Small intestine (tissue), 7 donors: ENCODE results near the gene IREB2. TPM values are rescaled to one million over a fixed set of nuclear protein-coding genes. Genes with fewer than 3 reads are reported as not detected.

Experiments
- DNase-seq, 2 donors: peaks; one replicate each; pipeline versions ENCODE4 v3.0.0 to v3.0.0-alpha.2; 2013
- FAIRE-seq: peaks from 2 replicates; lab custom pipeline; 2012; peaks lifted over from hg19 to GRCh38; lab: Jason Lieb, UNC
- H3K27ac ChIP-seq, 3 donors: one replicate each; pipeline ENCODE4 v1.5.1; 2013; ENCODE audit warnings: low read length in 2 of 3, mild to moderate bottlenecking in 2 of 3, control low read depth in 1 of 3, inconsistent platforms in 1 of 3, low read depth in 1 of 3, moderate library complexity in 1 of 3
- H3K27me3 ChIP-seq, 3 donors: one replicate each; pipeline ENCODE4 v1.6.1; 2013; ENCODE audit warnings: low read length in 3 of 3, inconsistent platforms in 1 of 3; ENCODE audit not compliant: control insufficient read depth in 3 of 3, insufficient read depth in 3 of 3
- H3K36me3 ChIP-seq, 3 donors: one replicate each; pipeline ENCODE4 v1.6.1; 2013; ENCODE audit warnings: low read length in 3 of 3, inconsistent platforms in 1 of 3, low read depth in 1 of 3, mild to moderate bottlenecking in 1 of 3, moderate library complexity in 1 of 3; ENCODE audit not compliant: control insufficient read depth in 3 of 3, insufficient read depth in 2 of 3
- H3K4me1 ChIP-seq, 3 donors: one replicate each; pipeline ENCODE4 v1.6.1; 2013; ENCODE audit warnings: low read length in 2 of 3, inconsistent platforms in 1 of 3, low read depth in 1 of 3, mild to moderate bottlenecking in 1 of 3, moderate library complexity in 1 of 3; ENCODE audit not compliant: control insufficient read depth in 3 of 3, insufficient read depth in 2 of 3
- H3K4me3 ChIP-seq, 3 donors: one replicate each; pipeline ENCODE4 v1.5.1; 2013; ENCODE audit warnings: low read length in 3 of 3, control low read depth in 1 of 3, inconsistent platforms in 1 of 3, low read depth in 1 of 3, mild to moderate bottlenecking in 1 of 3, moderate library complexity in 1 of 3
- H3K9me3 ChIP-seq, 2 donors: one replicate each; pipeline ENCODE4 v1.6.1; 2013; ENCODE audit warnings: low read depth in 1 of 2, low read length in 1 of 2; ENCODE audit not compliant: control insufficient read depth in 2 of 2, insufficient read depth in 1 of 2
- WGBS, 3 donors: extraction: QIAGEN DNeasy Blood & Tissue Kit; methylation state at CpG; one replicate each; pipeline ENCODE4 v1.1.7; 2013; 5-methylcytosine and 5-hydroxymethylcytosine counted together
- polyA plus RNA-seq, 4 donors: library from polyadenylated mRNA; stranded (reverse) in 3 of 4; unstranded in 1 of 4; fragments of 200-250 nt in 3 of 4; fragments of 120-200 nt in 1 of 4; gene quantifications; one replicate each; pipeline versions ENCODE4 v1.2.1 to v1.2.3, GENCODE V29; 2013
- donor health status: healthy with polysubstance abuse.
- donor health status: control.
- donor health status: control.
- donor health status: Bipolar disorder and iron deficiency.
- donor health status: healthy.

The IREB2 gene
- polyA plus RNA-seq, 4 donors = 12.4 to 63.6 (median 15.3) TPM

DNA sequence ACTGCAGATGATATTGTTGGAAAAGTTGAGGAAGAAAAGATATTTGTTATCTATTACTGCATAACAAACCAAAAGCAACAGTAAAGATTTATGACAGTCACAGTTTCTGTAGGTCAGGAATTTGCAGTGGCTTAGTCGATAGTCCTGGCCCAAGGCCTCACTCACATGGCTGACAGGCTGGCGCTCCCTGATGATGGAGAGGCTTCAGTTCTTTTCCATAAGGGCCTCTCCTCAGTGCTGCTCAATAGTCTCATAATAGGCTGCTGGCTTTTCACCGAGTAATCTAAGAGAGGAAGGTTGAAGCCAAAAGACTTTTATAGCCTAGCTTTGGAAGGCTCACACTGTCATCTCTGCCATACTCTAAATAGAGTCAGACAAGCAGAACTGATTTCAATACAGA is 17.7 kb downstream of the IREB2 start:
- Histone ChIP-seq H3K36me3 (peaks cover 0 to 9% (median 0%) of the 10 kb centered on the region in 3 donors), H3K4me1 (peaks cover 3 to 16% (median 13%) of the 10 kb centered on the region in 3 donors), H3K27me3 (no peaks in the 10 kb centered on the region), H3K4me3 (no peak overlapping the region), H3K27ac (peak overlapping the region in 2 of 3 donors; percentile 48 to 58), H3K9me3 (no peaks in the 10 kb centered on the region)
- DNase-seq (peak in 1 of 2 donors; percentile 52), FAIRE-seq (no peak)
- WGBS, 3 donors = 41 to 54% (median 46%) methylated on average over 3 of the region's 3 CpGs

DNA sequence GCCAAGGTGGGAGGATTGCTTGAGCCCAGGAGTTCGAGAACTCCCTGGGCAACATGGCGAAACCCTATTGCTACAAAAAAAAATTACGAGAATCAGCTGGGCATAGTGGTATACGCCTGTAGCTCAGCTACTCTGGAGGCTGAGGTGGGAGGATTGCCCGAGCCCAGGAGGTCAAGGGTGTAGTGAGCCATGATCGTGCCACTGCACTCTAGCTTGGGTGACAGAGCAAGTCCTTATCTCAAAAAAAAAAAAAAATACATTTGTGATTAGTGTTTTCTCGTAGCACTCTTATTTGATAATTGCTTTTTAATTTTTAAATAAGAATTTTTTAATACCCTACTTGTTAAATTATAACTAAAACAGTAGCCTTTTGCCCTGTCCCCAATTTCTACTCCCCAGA is 18.4 kb downstream of the IREB2 start:
- WGBS, 3 donors = 78 to 81% (median 80%) methylated on average over 7 of the region's 7 CpGs
- FAIRE-seq = no peak
- peaks cover 3 to 16% (median 13%) of the 10 kb centered on the region in 3 donors for H3K4me1 ChIP-seq
- peaks cover 0 to 6% (median 2%) of the 10 kb centered on the region in 3 donors for H3K36me3 ChIP-seq
- no peak overlapping the region for H3K4me3 ChIP-seq
- H3K27me3 ChIP-seq = no peaks in the 10 kb centered on the region
- H3K9me3 ChIP-seq = no peaks in the 10 kb centered on the region
- peak overlapping the region in 1 of 3 donors; percentile 58 for H3K27ac ChIP-seq
- DNase-seq = no peak

DNA sequence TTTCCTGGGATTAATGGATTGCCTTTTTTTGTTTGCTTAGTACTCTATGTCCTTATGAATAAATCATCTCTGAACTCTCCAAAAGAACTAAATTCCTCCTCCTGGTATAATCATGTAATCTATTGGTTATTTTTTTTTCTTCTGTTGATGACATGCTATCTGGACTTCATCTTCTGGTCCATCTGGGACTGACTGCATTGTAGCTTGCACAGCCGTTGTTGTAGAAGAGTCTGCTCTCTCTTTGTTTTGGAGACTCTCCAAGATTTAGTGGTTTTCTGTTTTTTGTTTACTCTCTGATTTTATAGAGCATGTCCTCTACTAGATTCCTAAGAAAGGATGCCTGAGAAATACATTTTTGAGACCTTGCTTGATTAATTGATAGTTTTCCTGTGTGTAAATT is 19.1 kb downstream of the IREB2 start:
- no peak for FAIRE-seq
- H3K4me1 ChIP-seq = peaks cover 2 to 16% (median 13%) of the 10 kb centered on the region in 3 donors

DNA sequence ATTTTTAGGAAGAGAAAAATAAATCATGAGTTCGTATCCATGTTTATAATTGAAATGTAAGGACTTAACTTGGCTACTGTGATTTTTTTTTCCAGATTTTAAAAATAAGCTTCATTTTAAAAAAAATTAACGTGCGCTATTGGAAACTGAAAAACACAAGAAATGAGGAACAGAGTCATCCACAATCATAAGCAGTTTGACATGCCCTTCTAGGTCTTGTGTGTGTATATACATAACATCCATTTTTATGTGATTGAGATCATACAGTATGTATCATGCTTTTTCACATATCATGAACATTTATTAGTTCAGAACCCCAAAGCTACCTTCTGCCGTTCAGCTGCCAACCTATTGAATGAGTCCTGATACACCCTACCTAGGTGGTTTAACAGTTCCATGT is 22.7 kb downstream of the IREB2 start:
- no peak overlapping the region for H3K4me3 ChIP-seq
- DNase-seq = no peak
- FAIRE-seq = no peak
- H3K27me3 ChIP-seq = no peaks in the 10 kb centered on the region
- H3K27ac ChIP-seq = no peak overlapping the region
- H3K9me3 ChIP-seq = no peaks in the 10 kb centered on the region
- peaks cover 4 to 14% (median 12%) of the 10 kb centered on the region in 3 donors for H3K36me3 ChIP-seq
- 80 to 88% (median 85%) methylated on average over 4 of the region's 4 CpGs for WGBS, 3 donors
- peaks cover 0 to 7% (median 6%) of the 10 kb centered on the region in 3 donors for H3K4me1 ChIP-seq

More for the DNA sequence above, 19.1 kb downstream of the IREB2 start:
- Histone ChIP-seq H3K27ac (no peak overlapping the region), H3K4me3 (no peak overlapping the region), H3K27me3 (no peaks in the 10 kb centered on the region), H3K9me3 (no peaks in the 10 kb centered on the region), H3K36me3 (peaks cover 0 to 3% (median 2%) of the 10 kb centered on the region in 3 donors)
- 4 to 10% (median 6%) methylated on average over 1 of the region's 1 CpG for whole genome bisulfite sequencing, 3 donors
- no peak for DNase-seq

DNA sequence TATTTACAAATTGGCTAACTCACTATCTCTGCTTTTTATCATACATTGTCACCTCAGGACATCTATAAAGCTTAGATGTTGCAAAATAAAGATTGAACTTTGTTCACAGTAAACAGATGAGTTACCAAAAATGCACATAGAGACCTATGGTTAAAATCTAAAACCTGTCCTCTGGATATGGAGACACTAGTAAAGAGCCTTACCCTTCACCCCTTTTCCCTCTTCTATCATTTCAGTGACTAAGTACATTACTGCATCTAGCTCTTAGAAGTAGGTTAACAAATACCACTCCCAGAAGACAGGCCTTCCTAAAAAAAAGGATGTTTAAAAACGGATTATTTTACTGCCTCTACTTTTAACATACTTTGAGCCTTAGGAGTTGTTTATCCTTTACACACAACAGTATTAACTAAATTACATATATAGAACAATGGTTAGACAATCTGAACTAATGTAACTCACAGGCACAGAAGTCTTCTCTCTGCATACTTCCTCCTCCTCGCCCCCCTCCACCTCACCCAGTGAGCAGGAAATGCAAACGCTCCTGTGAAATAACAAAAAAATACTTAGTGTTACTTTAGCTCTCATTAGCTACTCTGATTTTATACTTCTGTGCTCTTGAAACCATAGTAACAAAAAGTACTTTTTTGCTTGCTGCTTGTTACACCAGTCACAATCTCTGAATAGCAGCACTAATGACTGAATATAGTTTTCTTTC is 23.3 kb downstream of the IREB2 start:
- H3K4me1 ChIP-seq = peaks cover 0 to 2% (median under 1%) of the 10 kb centered on the region in 3 donors
- H3K27me3 ChIP-seq = no peaks in the 10 kb centered on the region
- no peak overlapping the region for H3K27ac ChIP-seq
- H3K9me3 ChIP-seq = no peaks in the 10 kb centered on the region
- H3K4me3 ChIP-seq = no peak overlapping the region
- FAIRE-seq (no peak), DNase-seq (no peak)
- WGBS, 3 donors = 25 to 29% (median 26%) methylated on average over 3 of the region's 3 CpGs
- H3K36me3 ChIP-seq = peaks cover 4 to 16% (median 15%) of the 10 kb centered on the region in 3 donors

DNA sequence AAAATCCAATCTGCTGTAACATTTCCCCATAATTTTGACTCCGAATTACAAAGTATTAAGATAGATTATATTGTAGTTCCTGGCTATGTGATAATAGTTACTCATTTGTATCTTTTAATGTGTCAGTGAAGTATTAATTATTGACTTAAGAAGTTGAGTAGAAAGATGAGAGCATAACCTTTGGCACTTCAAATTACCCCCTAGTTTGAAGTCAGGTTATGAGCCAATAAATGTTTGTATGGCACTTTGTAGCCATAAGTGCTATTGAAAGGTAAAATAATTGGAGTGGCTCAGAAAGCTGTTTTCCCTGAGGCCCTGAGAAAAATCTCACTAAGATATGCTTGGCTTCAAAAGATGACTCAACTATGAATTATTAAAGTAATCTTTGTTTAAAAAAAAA is 31.0 kb downstream of the IREB2 start:
- no peak overlapping the region for H3K4me3 ChIP-seq
- no peaks in the 10 kb centered on the region for H3K27me3 ChIP-seq
- WGBS, 3 donors = 30 to 80% (median 45%) methylated on average over 1 of the region's 1 CpG
- peaks cover 18 to 35% (median 24%) of the 10 kb centered on the region in 3 donors for H3K36me3 ChIP-seq
- peak; percentile 52 to 69 for DNase-seq
- peak overlapping the region in 1 of 3 donors; percentile 7 for H3K27ac ChIP-seq
- no peak for FAIRE-seq
- no peaks in the 10 kb centered on the region for H3K9me3 ChIP-seq
- peaks cover 0 to 3% (median 0%) of the 10 kb centered on the region in 3 donors for H3K4me1 ChIP-seq

DNA sequence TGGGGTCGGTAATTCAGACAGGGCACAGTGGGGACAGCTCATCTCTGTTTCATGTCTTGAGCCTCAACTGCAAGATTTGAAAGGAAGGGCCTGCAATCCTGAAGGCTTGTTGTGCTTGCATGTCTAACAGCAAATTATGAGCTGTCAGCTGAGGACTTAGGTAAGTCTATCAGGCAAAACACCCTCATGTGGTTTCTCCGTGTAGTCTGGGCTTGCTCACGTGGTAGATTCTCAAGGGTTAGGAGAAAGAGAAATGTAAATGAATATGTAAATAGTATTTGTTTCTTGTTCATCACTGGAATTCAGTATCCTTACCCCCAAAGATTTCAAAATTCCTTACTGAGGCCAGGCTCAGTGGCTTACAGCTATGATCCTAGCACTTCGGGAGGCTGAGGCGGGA is 39.3 kb downstream of the IREB2 start:
- H3K27me3 ChIP-seq = no peaks in the 10 kb centered on the region
- no peaks in the 10 kb centered on the region for H3K4me1 ChIP-seq
- peaks cover 14 to 45% (median 19%) of the 10 kb centered on the region in 3 donors for H3K36me3 ChIP-seq
- no peak for DNase-seq
- no peak overlapping the region for H3K4me3 ChIP-seq
- FAIRE-seq = no peak
- H3K27ac ChIP-seq = no peak overlapping the region
- no peaks in the 10 kb centered on the region for H3K9me3 ChIP-seq
- 74 to 77% (median 76%) methylated on average over 5 of the region's 5 CpGs for WGBS, 3 donors

DNA sequence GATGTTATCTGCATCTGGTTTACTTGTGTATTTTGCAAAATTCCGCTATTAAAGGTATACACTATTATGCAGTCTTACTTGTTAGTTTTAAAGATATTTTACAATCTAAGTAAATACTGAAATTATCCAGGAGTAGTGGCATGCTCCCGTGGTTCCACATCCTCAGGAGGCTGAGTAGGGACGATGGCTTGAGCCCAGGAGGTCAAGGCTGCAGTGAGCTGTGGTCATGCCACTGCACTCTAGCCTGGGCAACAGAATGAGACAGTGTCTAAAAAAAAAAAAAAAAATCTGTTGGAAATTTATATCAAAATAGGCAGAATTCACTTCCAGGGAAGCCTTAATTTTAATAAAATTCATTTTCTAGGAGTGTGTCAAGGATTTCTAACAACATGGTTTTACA is 41.6 kb downstream of the IREB2 start:
- Histone ChIP-seq H3K9me3 (no peaks in the 10 kb centered on the region), H3K4me3 (no peak overlapping the region), H3K27me3 (no peaks in the 10 kb centered on the region), H3K36me3 (peaks cover 15 to 52% (median 21%) of the 10 kb centered on the region in 3 donors), H3K27ac (no peak overlapping the region), H3K4me1 (no peaks in the 10 kb centered on the region)
- FAIRE-seq (no peak), DNase-seq (no peak)
- 94 to 99% (median 94%) methylated on average over 3 of the region's 3 CpGs for WGBS, 3 donors
